ENCODE data around the gene AGBL1.

DNA sequence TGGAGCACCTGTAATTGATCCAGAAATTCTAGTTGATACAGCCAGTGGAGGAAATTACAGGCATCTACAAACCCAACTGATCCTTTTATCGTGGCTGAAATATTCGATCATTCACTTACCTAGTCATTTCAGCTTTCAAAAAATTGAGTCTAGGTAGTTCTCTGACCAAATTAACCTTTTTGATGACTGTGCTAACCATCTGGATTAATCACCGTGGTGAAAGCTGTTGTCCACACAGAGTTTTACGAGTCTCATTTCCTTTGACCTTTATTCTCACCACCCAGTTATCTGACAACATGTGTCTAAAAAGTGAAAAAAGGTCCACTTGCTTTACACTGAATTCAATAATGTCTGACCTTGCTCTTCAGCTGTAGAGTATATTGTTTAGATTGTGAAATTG, 354.3 kb downstream of the AGBL1 start:
- no peak for TF ChIP-seq EZH2 (IDR thresholded peaks at IDR 0.05; ENCODE audit: borderline replicate concordance, low read length)
- TF ChIP-seq, protein P1, sequence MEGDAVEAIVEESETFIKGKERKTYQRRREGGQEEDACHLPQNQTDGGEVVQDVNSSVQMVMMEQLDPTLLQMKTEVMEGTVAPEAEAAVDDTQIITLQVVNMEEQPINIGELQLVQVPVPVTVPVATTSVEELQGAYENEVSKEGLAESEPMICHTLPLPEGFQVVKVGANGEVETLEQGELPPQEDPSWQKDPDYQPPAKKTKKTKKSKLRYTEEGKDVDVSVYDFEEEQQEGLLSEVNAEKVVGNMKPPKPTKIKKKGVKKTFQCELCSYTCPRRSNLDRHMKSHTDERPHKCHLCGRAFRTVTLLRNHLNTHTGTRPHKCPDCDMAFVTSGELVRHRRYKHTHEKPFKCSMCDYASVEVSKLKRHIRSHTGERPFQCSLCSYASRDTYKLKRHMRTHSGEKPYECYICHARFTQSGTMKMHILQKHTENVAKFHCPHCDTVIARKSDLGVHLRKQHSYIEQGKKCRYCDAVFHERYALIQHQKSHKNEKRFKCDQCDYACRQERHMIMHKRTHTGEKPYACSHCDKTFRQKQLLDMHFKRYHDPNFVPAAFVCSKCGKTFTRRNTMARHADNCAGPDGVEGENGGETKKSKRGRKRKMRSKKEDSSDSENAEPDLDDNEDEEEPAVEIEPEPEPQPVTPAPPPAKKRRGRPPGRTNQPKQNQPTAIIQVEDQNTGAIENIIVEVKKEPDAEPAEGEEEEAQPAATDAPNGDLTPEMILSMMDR (conservative IDR thresholded peaks at IDR 0.05 in 1 of 2, IDR thresholded peaks at IDR 0.05 in 1 of 2; ENCODE audit: extremely low read depth in 1 of 2, insufficient read depth in 1 of 2, low read depth in 1 of 2, low read length in 2 of 2), result no peak
